ENCODE measurements around the gene FCRL4. TPM values are rescaled to one million over a fixed set of nuclear protein-coding genes. Genes with fewer than 3 reads are reported as not detected.

Gene FCRL4
- total RNA-seq, 1 experiment from 2014 or later, result not detected

- H2AK5ac ChIP-seq (ENCODE audit: insufficient read length, low read length), result no peak overlapping the region
- no peak overlapping the region for H3K4ac ChIP-seq (ENCODE audit: low read depth, low read length)
- H3K9me3 ChIP-seq (ENCODE audit: control insufficient read depth, low read depth, low read length), result no peaks in the 10 kb centered on the region
- H3K4me3 Mint-ChIP-seq, result no peak overlapping the region
- no peaks in the 10 kb centered on the region for H3K36me3 Mint-ChIP-seq (ENCODE audit: insufficient read depth in 1 of 3, low read depth in 3 of 3)
- H3K27me3 ChIP-seq (ENCODE audit: insufficient read depth, low read length), result no peaks in the 10 kb centered on the region
- DNase-seq, result no peak
- H2BK15ac ChIP-seq (ENCODE audit: low read depth, low read length), result no peak overlapping the region
- H4K5ac ChIP-seq (ENCODE audit: insufficient read length, low read depth, low read length), result no peak overlapping the region
- no peak overlapping the region for H3K9ac ChIP-seq (ENCODE audit: extremely low read depth, insufficient read length, low read length)
- H3K9me3 Mint-ChIP-seq, result no peaks in the 10 kb centered on the region
- no peak overlapping the region for H2BK5ac ChIP-seq (ENCODE audit: insufficient read length, low read length)
- no peak overlapping the region for H3K4me2 ChIP-seq (ENCODE audit: insufficient read depth, insufficient read length, low read length)
- H4K91ac ChIP-seq (ENCODE audit: insufficient read length, low read depth, low read length), result no peak overlapping the region
- peaks cover 0 to 3% of the 10 kb centered on the region in 2 experiments; a peak in 1 of 4 replicates for H3K4me1 Mint-ChIP-seq
- H3K79me1 ChIP-seq (ENCODE audit: insufficient read depth, low read depth, low read length, poor library complexity, severe bottlenecking), result no peaks in the 10 kb centered on the region
- TF ChIP-seq CTCF (conservative IDR thresholded peaks at IDR 0.05), result no peak
- H3K23ac ChIP-seq (ENCODE audit: insufficient read length, low read depth, low read length), result no peak overlapping the region
- H2BK120ac ChIP-seq (ENCODE audit: low read depth, low read length, poor library complexity, severe bottlenecking), result no peak overlapping the region
- no peaks in the 10 kb centered on the region for H3K79me2 ChIP-seq (ENCODE audit: insufficient read depth, low read length)
- H3T11ph ChIP-seq (ENCODE audit: low read length), result no peak overlapping the region
- no peak overlapping the region for H2BK12ac ChIP-seq (ENCODE audit: insufficient read length, low read depth, low read length)
- H3K4me1 ChIP-seq (ENCODE audit: insufficient read depth, low read length), result peaks cover 2% of the 10 kb centered on the region; the same call in 1 of the 2 replicates
- H3K27ac ChIP-seq (ENCODE audit: insufficient read length, low read depth, low read length), result no peak overlapping the region
- no peak overlapping the region for H2AFZ ChIP-seq (ENCODE audit: low read length)
- H3K27me3 Mint-ChIP-seq (ENCODE audit: low read depth), result no peaks in the 10 kb centered on the region
- no peak overlapping the region for H3K18ac ChIP-seq (ENCODE audit: insufficient read length, low read depth, low read length)
- H4K20me1 ChIP-seq (ENCODE audit: control insufficient read depth, insufficient read depth, insufficient read length), result no peaks in the 10 kb centered on the region
- no peak overlapping the region for H2BK20ac ChIP-seq (ENCODE audit: low read depth, low read length, poor library complexity, severe bottlenecking)
- no peak overlapping the region for H3K56ac ChIP-seq (ENCODE audit: insufficient read length, low read depth, low read length)
- no peak overlapping the region for H4K8ac ChIP-seq (replicated peaks; ENCODE audit: insufficient read length, low read depth, low read length)
- no peaks in the 10 kb centered on the region for H3K23me2 ChIP-seq (ENCODE audit: insufficient read length, low read depth, low read length, poor library complexity, severe bottlenecking)
- H3K14ac ChIP-seq (ENCODE audit: insufficient read depth, low read length), result no peak overlapping the region
- H3K27ac Mint-ChIP-seq, result no peak overlapping the region
Observed at GRCh38 chr1:157646144-157646543, 48.3 kb upstream of the FCRL4 start.
